K562 treated with DMSO at 1 percent for 48 hours (cell line): ENCODE data around the gene BAZ1B. TPM values are rescaled to one million over a fixed set of nuclear protein-coding genes. Genes with fewer than 3 reads are reported as not detected.

ENCODE experiments used
- total RNA-seq: library from RNA; unstranded; fragments of 300-600 nt; gene quantifications from 2 replicates; pipeline ENCODE4 v1.2.3, GENCODE V29; 2022; ENCODE audit warnings: low replicate concordance; ENCODE audit errors: extremely low read depth

BAZ1B gene, protein sequence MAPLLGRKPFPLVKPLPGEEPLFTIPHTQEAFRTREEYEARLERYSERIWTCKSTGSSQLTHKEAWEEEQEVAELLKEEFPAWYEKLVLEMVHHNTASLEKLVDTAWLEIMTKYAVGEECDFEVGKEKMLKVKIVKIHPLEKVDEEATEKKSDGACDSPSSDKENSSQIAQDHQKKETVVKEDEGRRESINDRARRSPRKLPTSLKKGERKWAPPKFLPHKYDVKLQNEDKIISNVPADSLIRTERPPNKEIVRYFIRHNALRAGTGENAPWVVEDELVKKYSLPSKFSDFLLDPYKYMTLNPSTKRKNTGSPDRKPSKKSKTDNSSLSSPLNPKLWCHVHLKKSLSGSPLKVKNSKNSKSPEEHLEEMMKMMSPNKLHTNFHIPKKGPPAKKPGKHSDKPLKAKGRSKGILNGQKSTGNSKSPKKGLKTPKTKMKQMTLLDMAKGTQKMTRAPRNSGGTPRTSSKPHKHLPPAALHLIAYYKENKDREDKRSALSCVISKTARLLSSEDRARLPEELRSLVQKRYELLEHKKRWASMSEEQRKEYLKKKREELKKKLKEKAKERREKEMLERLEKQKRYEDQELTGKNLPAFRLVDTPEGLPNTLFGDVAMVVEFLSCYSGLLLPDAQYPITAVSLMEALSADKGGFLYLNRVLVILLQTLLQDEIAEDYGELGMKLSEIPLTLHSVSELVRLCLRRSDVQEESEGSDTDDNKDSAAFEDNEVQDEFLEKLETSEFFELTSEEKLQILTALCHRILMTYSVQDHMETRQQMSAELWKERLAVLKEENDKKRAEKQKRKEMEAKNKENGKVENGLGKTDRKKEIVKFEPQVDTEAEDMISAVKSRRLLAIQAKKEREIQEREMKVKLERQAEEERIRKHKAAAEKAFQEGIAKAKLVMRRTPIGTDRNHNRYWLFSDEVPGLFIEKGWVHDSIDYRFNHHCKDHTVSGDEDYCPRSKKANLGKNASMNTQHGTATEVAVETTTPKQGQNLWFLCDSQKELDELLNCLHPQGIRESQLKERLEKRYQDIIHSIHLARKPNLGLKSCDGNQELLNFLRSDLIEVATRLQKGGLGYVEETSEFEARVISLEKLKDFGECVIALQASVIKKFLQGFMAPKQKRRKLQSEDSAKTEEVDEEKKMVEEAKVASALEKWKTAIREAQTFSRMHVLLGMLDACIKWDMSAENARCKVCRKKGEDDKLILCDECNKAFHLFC (N-terminal part only)
- total RNA-seq: 108 TPM in 1 of 2 replicates, not detected in the other

DNA sequence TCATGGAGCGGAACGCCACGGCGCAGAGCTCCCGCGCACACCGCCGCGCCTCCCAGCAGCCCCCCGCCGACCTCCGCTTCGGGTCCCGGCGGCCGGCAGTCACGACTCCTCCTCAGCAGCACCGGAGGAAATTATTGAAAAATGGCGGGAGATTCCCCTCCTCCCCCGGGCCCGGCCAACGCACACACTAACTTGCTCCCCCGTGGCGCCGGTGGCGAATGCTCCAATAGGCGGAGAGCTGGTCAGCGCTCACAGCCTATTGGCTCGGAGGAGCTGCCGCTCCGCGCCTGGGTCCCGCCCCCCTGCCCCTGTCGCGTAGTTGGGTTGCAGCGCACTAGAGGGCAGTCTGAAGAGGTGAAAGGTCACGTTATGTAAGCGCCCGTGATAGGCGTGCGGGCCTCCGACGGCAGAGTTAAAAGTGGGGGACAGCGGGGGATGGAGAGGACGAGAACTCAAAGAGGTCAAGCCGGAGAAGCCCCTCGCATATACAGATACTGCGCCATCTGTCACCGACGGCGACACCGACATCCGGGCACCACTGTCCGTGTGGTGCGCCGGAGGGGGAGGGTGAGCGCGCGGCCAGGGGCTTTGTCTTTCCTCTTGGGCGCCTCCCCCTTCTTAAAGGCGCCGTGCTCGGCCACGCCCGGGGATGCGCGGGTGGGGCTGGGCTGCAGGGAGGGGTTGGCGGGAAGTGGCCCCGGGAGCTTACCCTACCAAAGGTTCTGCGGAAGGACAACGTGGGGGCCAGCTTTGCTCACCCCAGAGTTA, at the start of gene BAZ1B:
Gene BAZ1B, minus strand, starts transcription at position 189 of the 768 bp plus-strand sequence. CDS start 360 bp downstream, outside the sequence.

DNA sequence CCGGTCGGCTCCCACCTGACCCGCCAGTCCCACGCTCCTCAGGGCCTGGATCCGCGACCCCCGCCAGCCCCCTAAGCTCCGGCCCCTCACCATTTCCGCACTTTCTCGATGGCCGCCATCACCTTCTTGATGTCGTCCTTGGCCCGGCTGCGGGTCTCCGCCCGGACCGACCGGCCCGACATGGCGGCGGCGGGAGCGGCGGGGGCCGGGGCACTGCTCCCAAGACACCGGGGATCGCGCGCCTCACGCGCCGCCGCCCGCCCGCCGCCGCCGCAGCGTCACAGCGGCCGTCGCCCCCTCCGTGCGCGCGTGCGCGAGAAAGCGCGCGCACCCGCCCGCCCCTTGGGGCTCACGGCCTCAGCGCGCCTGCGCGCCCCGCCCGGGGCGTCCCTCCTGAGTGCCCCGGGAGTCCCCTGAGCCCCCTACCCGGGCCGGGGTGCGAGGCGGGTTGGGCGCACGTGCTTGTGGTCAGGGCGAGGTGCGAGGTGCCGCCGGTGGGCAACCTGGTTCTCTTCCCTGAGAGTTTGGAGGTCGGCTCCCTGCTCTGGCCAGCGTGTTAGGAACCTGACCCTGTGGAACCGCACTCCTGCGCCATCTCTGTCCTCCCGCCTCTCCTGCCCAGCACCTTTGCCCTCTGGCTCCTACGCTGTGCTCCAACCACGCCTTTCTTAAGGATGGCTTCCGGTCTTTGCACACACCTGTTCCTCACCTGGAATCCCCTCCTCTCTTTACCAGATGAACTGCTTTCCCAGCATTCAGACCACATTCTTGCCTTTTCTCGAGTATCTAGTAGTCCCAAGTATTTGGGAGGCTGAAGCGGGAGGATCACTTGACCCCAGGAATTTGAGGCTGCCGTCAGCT, 35.5 kb upstream of the BAZ1B start, which contains the start of gene BCL7B:
Gene BCL7B, minus strand, starts transcription at position 294 of the 861 bp plus-strand sequence. Its CDS starts 112 bp downstream, at position 182.

Other genes with a start within 250 kb of the BAZ1B start
- not detected in 2 replicates for gene NSUN5, start 213.5 kb downstream of the BAZ1B start, total RNA-seq
- not detected in 2 replicates for gene TRIM50, start 194.2 kb downstream of the BAZ1B start, total RNA-seq
- not detected in 2 replicates for gene FKBP6, start 194.1 kb downstream of the BAZ1B start, total RNA-seq
- gene FZD9, start 88.5 kb downstream of the BAZ1B start, total RNA-seq: not detected in 2 replicates
- gene BCL7B, start 35.4 kb upstream of the BAZ1B start, total RNA-seq: not detected in 2 replicates
- gene TBL2, start 56.3 kb upstream of the BAZ1B start, total RNA-seq: not detected in 2 replicates
- not detected in 2 replicates for gene MLXIPL, start 102.2 kb upstream of the BAZ1B start, total RNA-seq
- gene VPS37D, start 145.5 kb upstream of the BAZ1B start, total RNA-seq: not detected in 2 replicates
- not detected in 2 replicates for gene DNAJC30, start 161.2 kb upstream of the BAZ1B start, total RNA-seq
- gene BUD23, start 161.3 kb upstream of the BAZ1B start, total RNA-seq: not detected in 2 replicates
- gene STX1A, start 197.4 kb upstream of the BAZ1B start, total RNA-seq: not detected in 2 replicates
- gene ABHD11, start 216.5 kb upstream of the BAZ1B start, total RNA-seq: not detected in 2 replicates
- gene CLDN3, start 248.0 kb upstream of the BAZ1B start, total RNA-seq: not detected in 2 replicates